Endothelial cell of umbilical vein (primary cell): Measurements from ENCODE around the gene SSH2. TPM values are rescaled to one million over a fixed set of nuclear protein-coding genes. Genes with fewer than 3 reads are reported as not detected.

Experiments used
- BruUV-seq: library from RNA; stranded (reverse); fragments of 400-500 nt; replicated peaks from 2 replicates; lab custom pipeline; 2021; lab: Mats Ljungman, UMichigan
- CTCF ChIA-PET: fragments of 300-600, 350-600 bp; sonication (Branson Sonifier 250); formaldehyde crosslinking; loops from one replicate; lab custom pipeline; 2021; ENCODE audit warnings: antibody characterized with exemption, inconsistent platforms; lab: Charles Lee
- POLR2A ChIA-PET: fragments of 300-600, 350-600 bp; sonication (Branson Sonifier 250); formaldehyde crosslinking; loops from one replicate; lab custom pipeline; 2021; ENCODE audit warnings: antibody characterized with exemption, inconsistent platforms; lab: Charles Lee
- DNase-seq: peaks from one replicate; pipeline ENCODE4 v3.0.0-alpha.2; 2011; ENCODE audit warnings: low read depth, low spot score
- FAIRE-seq: peaks from 2 replicates; lab custom pipeline; 2011; peaks lifted over from hg19 to GRCh38; lab: Jason Lieb, UNC
- H2AFZ ChIP-seq: 2 replicates; pipeline ENCODE4 v1.6.0; 2012; ENCODE audit warnings: low read depth, low read length, control low read depth, inconsistent platforms
- H3K27ac ChIP-seq: 2 replicates; pipeline ENCODE4 v1.5.1; 2011; ENCODE audit warnings: low read depth, mild to moderate bottlenecking, control low read depth, low read length, moderate library complexity; ENCODE audit not compliant: insufficient read depth
- H3K27me3 ChIP-seq, 2 experiments: 2 replicates each; pipeline versions ENCODE4 v1.6.0 to v1.6.1; 2011; ENCODE audit warnings: low read length in 2 of 2, mixed read lengths in 1 of 2; ENCODE audit not compliant: control insufficient read depth in 2 of 2, insufficient read depth in 2 of 2
- H3K36me3 ChIP-seq, 2 experiments: 2 replicates in 1 of 2; 3 replicates in 1 of 2; pipeline ENCODE4 v1.5.1; 2011; ENCODE audit warnings: low read length in 2 of 2, mild to moderate bottlenecking in 1 of 2, moderate library complexity in 1 of 2; ENCODE audit not compliant: control insufficient read depth in 2 of 2, insufficient read depth in 2 of 2; ENCODE audit errors: extremely low read depth in 1 of 2
- H3K4me1 ChIP-seq: 3 replicates; pipeline ENCODE4 v1.5.1; 2011; ENCODE audit warnings: mild to moderate bottlenecking, low read length; ENCODE audit not compliant: control insufficient read depth, insufficient read depth; ENCODE audit errors: extremely low read depth
- H3K4me2 ChIP-seq: 2 replicates; pipeline ENCODE4 v1.6.1; 2011; ENCODE audit warnings: low read length, control low read depth, mixed read lengths; ENCODE audit not compliant: insufficient read depth
- H3K4me3 ChIP-seq, 3 experiments: fragments of 200-600 bp in 1 of 3; sonication (generic), shearing (Covaris generic) in 1 of 3; replicated peaks in 1 of 3; 2 replicates each; pipeline ENCODE4 v1.5.1; 2011 to 2016; ENCODE audit warnings: control low read depth in 3 of 3, low read length in 3 of 3, mild to moderate bottlenecking in 2 of 3, inconsistent platforms in 1 of 3, low read depth in 1 of 3, moderate library complexity in 1 of 3; ENCODE audit not compliant: insufficient read depth in 1 of 3
- H3K79me2 ChIP-seq: 2 replicates; pipeline ENCODE4 v1.6.0; 2012; ENCODE audit warnings: low read length, inconsistent platforms; ENCODE audit not compliant: control insufficient read depth, insufficient read depth
- H3K9ac ChIP-seq: replicated peaks from 2 replicates; pipeline ENCODE3; 2011; ENCODE audit warnings: low read length, control low read depth; ENCODE audit not compliant: insufficient read depth; ENCODE audit errors: extremely low read depth
- H3K9me1 ChIP-seq: replicated peaks from 3 replicates; pipeline ENCODE4 v1.6.0; 2011; ENCODE audit warnings: mild to moderate bottlenecking, low read length; ENCODE audit not compliant: control insufficient read depth, insufficient read depth; ENCODE audit errors: extremely low read depth
- H3K9me3 ChIP-seq: replicated peaks from 2 replicates; pipeline ENCODE4 v1.5.1; 2012; ENCODE audit warnings: low read length, inconsistent platforms; ENCODE audit not compliant: control insufficient read depth, insufficient read depth
- H4K20me1 ChIP-seq: replicated peaks from 2 replicates; pipeline ENCODE3; 2011; ENCODE audit warnings: mild to moderate bottlenecking, low read length; ENCODE audit not compliant: control insufficient read depth, insufficient read depth; ENCODE audit errors: extremely low read depth
- FOS ChIP-seq: IDR thresholded peaks from 2 replicates; pipeline ENCODE4 v1.6.1; 2011; ENCODE audit warnings: mild to moderate bottlenecking, low read length, moderate library complexity, borderline replicate concordance; ENCODE audit not compliant: insufficient read depth
- GATA2 ChIP-seq: IDR thresholded peaks from 2 replicates; pipeline ENCODE4 v1.7.0; 2011; ENCODE audit warnings: low read depth, mild to moderate bottlenecking, moderate library complexity, mixed read lengths, low read length; ENCODE audit not compliant: insufficient read length, insufficient read depth
- JUN ChIP-seq: IDR thresholded peaks from 2 replicates; pipeline ENCODE4 v1.6.1; 2011; ENCODE audit warnings: borderline replicate concordance, low read depth; ENCODE audit not compliant: insufficient read length, insufficient read depth
- MAX ChIP-seq: IDR thresholded peaks from 2 replicates; pipeline ENCODE4 v1.6.1; 2011; ENCODE audit not compliant: insufficient read depth, insufficient read length
- MYC ChIP-seq: IDR thresholded peaks from one replicate; pipeline ENCODE4 v1.6.1; 2011; ENCODE audit warnings: mild to moderate bottlenecking, low read depth, low read length
- POLR2A ChIP-seq: IDR thresholded peaks from 2 replicates; pipeline ENCODE4 v1.6.1; 2012; ENCODE audit warnings: low read depth, mild to moderate bottlenecking, control low read depth, low read length
- POLR2AphosphoS5 ChIP-seq: IDR thresholded peaks from 2 replicates; pipeline ENCODE4 v1.6.1; 2012; ENCODE audit warnings: low read depth, mild to moderate bottlenecking, control low read depth, low read length, moderate library complexity; ENCODE audit not compliant: insufficient read depth
- dilution Hi-C: fragments of 300-500 bp; cut with MboI; formaldehyde crosslinking; loops from one replicate; pipeline ENCODE4 v1.15.0; 2019; ENCODE audit warnings: low sequenced_read_pairs; ENCODE audit not compliant: extremely low pct_ligation_motif_present
- intact Hi-C: fragments of 100-400 bp; cut with micrococcal nuclease; formaldehyde crosslinking; loops from one replicate; pipeline ENCODE4 v1.10.0; 2022
- polyA plus RNA-seq, 4 experiments: library from polyadenylated mRNA; depleted of rRNA in 3 of 4; stranded (reverse) in 3 of 4; unstranded in 1 of 4; fragments of >200 nt; gene quantifications; 2 replicates each; pipeline versions ENCODE4 v1.2.1 to v1.2.3, GENCODE V29; 2011 to 2012; ENCODE audit warnings: missing spikeins in 1 of 4
- total RNA-seq: library from RNA; stranded (reverse); gene quantifications from 2 replicates; pipeline ENCODE4 v1.2.3, GENCODE V29; 2021
- TF ChIP-seq, protein P1 (sequence below), 2 donors: IDR thresholded peaks; 1 replicate in 1 of 2; 2 replicates in 1 of 2; pipeline ENCODE4 v1.5.1; 2011; ENCODE audit warnings: low read length in 2 of 2, mild to moderate bottlenecking in 2 of 2, moderate library complexity in 2 of 2, control low read depth in 1 of 2, inconsistent platforms in 1 of 2, low read depth in 1 of 2; ENCODE audit not compliant: insufficient read depth in 1 of 2; ENCODE audit errors: extremely low read depth in 1 of 2

The SSH2 gene
- total and polyA plus RNA-seq, 2 donors (not counting 3 experiments of a cell fraction or from before 2014, with no cell fraction given): 24.6 to 60.9 TPM

- CTCF ChIA-PET: interaction anchor here (0.8 to 4.2 kb wide), 8 partner anchors 9 to 124 kb away, joined by 3 to 16 read pairs (median 5); no protein-coding TSS in a partner anchor
- H4K20me1 ChIP-seq: no peaks in the 10 kb centered on the region
- POLR2A ChIA-PET: no interaction called here
- H3K4me2 ChIP-seq: no peak overlapping the region
- no peaks in the 10 kb centered on the region for H3K27me3 ChIP-seq
- no peak overlapping the region for H3K4me3 ChIP-seq
- dilution Hi-C loops: no loop called here
- no peak overlapping the region for H3K9ac ChIP-seq
- no peaks in the 10 kb centered on the region for H3K9me3 ChIP-seq
- no peak overlapping the region for H2AFZ ChIP-seq
- no peaks in the 10 kb centered on the region for H3K4me1 ChIP-seq
- H3K36me3 ChIP-seq: peaks cover under 1 to 5% of the 10 kb centered on the region in 2 experiments
- no peak for DNase-seq
- no TSS peak for BruUV-seq
- TF ChIP-seq POLR2A (no peak), MYC (no peak), GATA2 (no peak), JUN (no peak), FOS (no peak), POLR2AphosphoS5 (no peak), MAX (no peak)
- TF ChIP-seq, protein P1, sequence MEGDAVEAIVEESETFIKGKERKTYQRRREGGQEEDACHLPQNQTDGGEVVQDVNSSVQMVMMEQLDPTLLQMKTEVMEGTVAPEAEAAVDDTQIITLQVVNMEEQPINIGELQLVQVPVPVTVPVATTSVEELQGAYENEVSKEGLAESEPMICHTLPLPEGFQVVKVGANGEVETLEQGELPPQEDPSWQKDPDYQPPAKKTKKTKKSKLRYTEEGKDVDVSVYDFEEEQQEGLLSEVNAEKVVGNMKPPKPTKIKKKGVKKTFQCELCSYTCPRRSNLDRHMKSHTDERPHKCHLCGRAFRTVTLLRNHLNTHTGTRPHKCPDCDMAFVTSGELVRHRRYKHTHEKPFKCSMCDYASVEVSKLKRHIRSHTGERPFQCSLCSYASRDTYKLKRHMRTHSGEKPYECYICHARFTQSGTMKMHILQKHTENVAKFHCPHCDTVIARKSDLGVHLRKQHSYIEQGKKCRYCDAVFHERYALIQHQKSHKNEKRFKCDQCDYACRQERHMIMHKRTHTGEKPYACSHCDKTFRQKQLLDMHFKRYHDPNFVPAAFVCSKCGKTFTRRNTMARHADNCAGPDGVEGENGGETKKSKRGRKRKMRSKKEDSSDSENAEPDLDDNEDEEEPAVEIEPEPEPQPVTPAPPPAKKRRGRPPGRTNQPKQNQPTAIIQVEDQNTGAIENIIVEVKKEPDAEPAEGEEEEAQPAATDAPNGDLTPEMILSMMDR (IDR thresholded peaks at IDR 0.05; ENCODE audit: extremely low read depth in 1 of 2, insufficient read depth in 1 of 2, low read depth in 1 of 2, low read length in 2 of 2): no peak
- H3K27ac ChIP-seq: no peak overlapping the region
- no peaks in the 10 kb centered on the region for H3K9me1 ChIP-seq
- H3K79me2 ChIP-seq: no peaks in the 10 kb centered on the region
- intact Hi-C loops: no loop called here
- FAIRE-seq: no peak
These were observed 274.7 kb downstream of the SSH2 start for GRCh38 chr17:29655323-29655722.
